HL-60 (cell line): ENCODE results near the gene MPO.

Experiments
- DNase-seq, 2 experiments: peaks; one replicate each; pipeline ENCODE4 v3.0.0-alpha.2; 2010 to 2020; ENCODE audit warnings: low read depth in 1 of 2, low spot score in 1 of 2
- H3K27ac ChIP-seq: fragments of 250-450 bp; sonication (Bioruptor Pico); replicated peaks from 2 replicates; pipeline ENCODE4 v1.5.1; 2020; ENCODE audit warnings: mild to moderate bottlenecking, moderate library complexity
- H3K27me3 ChIP-seq: fragments of 250-450 bp; sonication (Bioruptor Pico); 2 replicates; pipeline ENCODE4 v1.5.1; 2021; ENCODE audit warnings: mild to moderate bottlenecking, moderate library complexity; ENCODE audit not compliant: insufficient read depth, poor library complexity, severe bottlenecking
- H3K4me3 ChIP-seq: replicated peaks from 2 replicates; pipeline ENCODE4 v1.5.1; 2011; ENCODE audit warnings: mild to moderate bottlenecking, control low read depth, low read length; ENCODE audit not compliant: insufficient read depth
- CTCF ChIP-seq: IDR thresholded peaks from one replicate; pipeline ENCODE4 v1.5.1; 2011; ENCODE audit warnings: low read length, control low read depth, inconsistent platforms; ENCODE audit not compliant: insufficient read depth
- GABPA ChIP-seq: IDR thresholded peaks from 2 replicates; pipeline ENCODE4 v1.6.1; 2012; ENCODE audit warnings: low read depth
- POLR2AphosphoS5 ChIP-seq: IDR thresholded peaks from 2 replicates; pipeline ENCODE4 v1.6.1; 2012; ENCODE audit warnings: low read depth
- REST ChIP-seq: IDR thresholded peaks from 2 replicates; pipeline ENCODE4 v1.6.1; 2012; ENCODE audit warnings: low read depth; ENCODE audit not compliant: insufficient replicate concordance
- SPI1 ChIP-seq: IDR thresholded peaks from 2 replicates; pipeline ENCODE4 v1.6.1; 2012; ENCODE audit warnings: low read depth, mild to moderate bottlenecking, borderline replicate concordance

Gene MPO

GRCh38 chr17:58283674-58284612 lies 3.2 kb upstream of the MPO start:
- TF ChIP-seq GABPA (no peak; the same call in 1 of the 2 replicates), POLR2AphosphoS5 (peak; percentile 56; the same call in 1 of the 2 replicates), REST (no peak), CTCF (no peak), SPI1 (peak; percentile 74)
- peak in 1 of 2 experiments; percentile 75 for DNase-seq
- Histone ChIP-seq H3K4me3 (peak overlapping the region; percentile 3), H3K27me3 (no peaks in the 10 kb centered on the region), H3K27ac (peak overlapping the region; percentile 99)

- no peak overlapping the region for H3K4me3 ChIP-seq
- H3K27ac ChIP-seq: peak overlapping the region; percentile 99
- peak in 1 of 2 experiments; percentile 41 for DNase-seq
- TF ChIP-seq POLR2AphosphoS5 (no peak), CTCF (no peak), REST (no peak), SPI1 (no peak), GABPA (no peak)
- H3K27me3 ChIP-seq: no peaks in the 10 kb centered on the region
Measured at GRCh38 chr17:58282442-58282841, 1.7 kb upstream of the MPO start.

- Histone ChIP-seq H3K27ac (peak overlapping the region; percentile 99), H3K4me3 (peak overlapping the region; percentile 64), H3K27me3 (no peaks in the 10 kb centered on the region)
- peak; percentile 71; the same call in 1 of the 2 replicates for TF ChIP-seq SPI1
- no peak for TF ChIP-seq CTCF
- TF ChIP-seq POLR2AphosphoS5: peak; percentile 97
- peak; percentile 80 for TF ChIP-seq GABPA
- no peak for TF ChIP-seq REST
- peak; percentile 92 to 98 for DNase-seq
Measured at GRCh38 chr17:58281511-58282011, 826 bp upstream of the MPO start.
